Hematopoietic multipotent progenitor cell treated with erythropoietin and hydrocortisone succinate and interleukin-3 and kit ligand, for 8 days (in vitro differentiated cells): ENCODE results near the gene ACADSB.
A peak's percentile ranks its signal among the peaks of the same experiment; 100 is the strongest.

Experiments
- DNase-seq: peaks from one replicate; pipeline ENCODE4 v3.0.0-alpha.2; 2015

The ACADSB gene

GRCh38 chr10:123008355-123009104, at the start of gene ACADSB, which contains the start of gene IKZF5:
Gene ACADSB (plus strand): TSS chr10:123009006. CDS start chr10:123009030, 24 bp downstream.
Gene IKZF5 (minus strand): TSS chr10:123008795. CDS start chr10:122998625, 10,170 bp downstream.
- peak; percentile 98 for DNase-seq

DNA sequence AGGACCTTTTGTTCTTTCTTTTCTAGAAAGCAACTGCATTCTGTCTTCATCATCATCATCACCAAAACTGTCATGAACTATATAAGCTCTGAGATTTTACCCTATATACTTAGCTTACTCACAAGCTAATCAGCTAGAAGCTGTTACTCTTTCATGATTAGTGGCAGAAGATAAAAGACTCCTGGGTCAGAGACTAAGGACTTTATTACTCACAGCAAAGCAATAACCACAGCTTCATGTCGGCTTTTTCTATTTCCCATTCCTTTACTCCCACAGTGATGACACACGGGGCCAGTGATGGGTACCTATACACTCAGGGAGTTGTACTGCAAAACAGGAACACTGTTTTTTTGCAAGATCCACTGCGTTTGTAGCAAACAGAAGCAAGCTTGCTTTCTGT, 46.4 kb upstream of the ACADSB start:
- DNase-seq: no peak

- DNase-seq: no peak
Measured at GRCh38 chr10:122966879-122967278, 41.9 kb upstream of the ACADSB start.

DNA sequence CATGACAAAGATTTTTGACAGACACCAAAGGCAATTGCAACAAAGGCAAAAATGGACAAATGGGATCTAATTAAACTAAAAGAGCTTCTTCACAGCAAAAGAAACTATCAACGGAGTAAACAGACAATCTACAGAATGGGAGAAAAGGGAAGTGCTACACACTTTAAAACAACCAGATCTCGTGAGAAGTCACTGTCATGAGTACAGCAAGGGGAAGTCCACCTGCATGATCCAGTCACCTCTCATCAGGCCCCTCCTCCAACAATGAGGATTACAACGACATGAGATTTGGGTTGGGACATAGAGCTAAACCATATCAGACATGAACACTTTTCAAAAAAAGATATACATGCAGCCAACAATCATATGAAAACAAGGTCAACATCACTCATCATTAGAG, 40.1 kb upstream of the ACADSB start:
- DNase-seq: no peak

- DNase-seq: no peak
Measured at GRCh38 chr10:122974023-122974422, 34.8 kb upstream of the ACADSB start.

GRCh38 chr10:122974543-122975064, 34.2 kb upstream of the ACADSB start:
- DNase-seq: no peak

DNA sequence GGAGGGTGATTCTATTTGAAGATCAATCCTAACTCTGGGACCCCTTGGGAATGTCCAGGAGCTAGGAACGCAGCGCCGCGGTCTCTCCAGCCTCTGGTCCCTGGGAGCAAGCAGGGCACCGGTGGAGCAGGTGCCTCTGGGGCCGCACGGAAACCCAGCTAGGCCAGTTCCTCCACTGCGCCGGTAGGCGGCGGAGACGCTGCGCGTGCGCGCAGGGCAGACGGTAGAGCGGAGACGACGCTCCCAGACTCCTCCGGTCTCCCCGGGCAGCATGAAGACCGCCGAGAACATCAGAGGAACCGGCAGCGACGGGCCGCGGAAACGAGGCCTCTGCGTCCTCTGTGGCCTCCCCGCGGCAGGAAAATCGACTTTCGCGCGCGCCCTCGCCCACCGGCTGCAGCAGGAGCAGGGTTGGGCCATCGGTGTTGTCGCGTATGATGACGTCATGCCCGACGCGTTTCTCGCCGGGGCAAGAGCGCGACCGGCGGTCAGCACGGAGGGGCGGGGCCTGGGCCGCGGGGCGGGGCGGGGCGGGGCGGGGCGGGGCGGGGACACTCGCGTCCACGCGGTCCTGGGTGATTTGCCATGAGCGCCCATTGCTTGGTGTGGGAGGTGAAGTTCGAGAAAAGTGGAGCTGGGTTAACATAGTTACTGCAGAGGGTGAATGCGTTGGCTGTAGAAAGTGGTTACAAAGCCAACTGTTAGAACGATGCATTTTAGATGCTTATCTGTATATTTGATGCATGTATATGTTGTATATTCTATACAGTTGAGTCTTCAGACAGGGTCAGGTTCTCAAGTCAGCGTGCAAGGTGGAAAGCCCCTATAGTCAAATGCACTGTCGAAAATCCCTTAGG, 28.4 kb upstream of the ACADSB start, which contains the start of gene PSTK:
PSTK (plus strand) TSS at position 193 of the 857 bp plus-strand sequence; CDS start at position 272, 79 bp downstream.
- peak; percentile 91 for DNase-seq

DNA sequence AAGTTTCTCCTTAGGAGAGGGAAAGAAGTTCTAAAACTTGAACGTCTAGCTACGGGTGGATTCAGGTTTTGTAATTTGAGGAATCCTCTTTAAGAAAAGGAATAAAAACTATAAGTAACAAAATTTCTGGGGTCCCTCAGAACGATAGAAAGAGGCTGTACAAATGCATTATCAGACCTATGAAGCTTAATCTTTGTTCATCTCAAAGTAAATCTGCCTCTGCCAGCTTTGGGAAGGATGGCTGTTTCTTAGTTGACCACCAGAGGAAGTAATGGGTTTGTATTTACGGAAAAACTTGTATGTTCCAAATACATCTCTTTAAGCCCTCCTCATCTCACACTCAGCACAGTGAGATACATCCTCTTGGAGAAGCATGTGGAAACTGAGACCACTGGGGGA, 27.7 kb upstream of the ACADSB start:
- peak; percentile 72 for DNase-seq

- no peak for DNase-seq
Measured at GRCh38 chr10:122983898-122984297, 24.9 kb upstream of the ACADSB start.

- no peak for DNase-seq
Measured at GRCh38 chr10:122984708-122985107, 24.1 kb upstream of the ACADSB start.

GRCh38 chr10:122986335-122986734, 22.5 kb upstream of the ACADSB start:
- DNase-seq: no peak

GRCh38 chr10:122988501-122988900, 20.3 kb upstream of the ACADSB start:
- no peak for DNase-seq

DNA sequence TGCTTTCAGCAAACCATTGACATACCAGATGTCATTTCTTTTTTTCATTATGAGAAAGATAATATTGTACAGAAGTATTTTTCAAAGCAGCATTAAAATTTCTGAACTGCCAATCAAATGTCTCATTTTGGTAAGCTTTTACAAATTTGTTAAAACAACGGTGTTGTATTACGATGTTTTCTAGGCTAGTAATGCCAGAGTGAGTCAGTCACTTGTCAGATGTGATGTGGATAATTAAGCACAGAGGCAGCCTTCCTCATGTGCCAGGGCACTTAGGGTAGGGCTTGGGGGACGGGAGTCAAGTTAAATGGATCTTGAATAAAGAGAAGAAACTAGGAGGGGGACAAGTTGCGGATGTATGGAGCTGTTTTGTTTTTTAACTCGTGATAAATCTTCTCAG, 18.5 kb upstream of the ACADSB start:
- no peak for DNase-seq

DNA sequence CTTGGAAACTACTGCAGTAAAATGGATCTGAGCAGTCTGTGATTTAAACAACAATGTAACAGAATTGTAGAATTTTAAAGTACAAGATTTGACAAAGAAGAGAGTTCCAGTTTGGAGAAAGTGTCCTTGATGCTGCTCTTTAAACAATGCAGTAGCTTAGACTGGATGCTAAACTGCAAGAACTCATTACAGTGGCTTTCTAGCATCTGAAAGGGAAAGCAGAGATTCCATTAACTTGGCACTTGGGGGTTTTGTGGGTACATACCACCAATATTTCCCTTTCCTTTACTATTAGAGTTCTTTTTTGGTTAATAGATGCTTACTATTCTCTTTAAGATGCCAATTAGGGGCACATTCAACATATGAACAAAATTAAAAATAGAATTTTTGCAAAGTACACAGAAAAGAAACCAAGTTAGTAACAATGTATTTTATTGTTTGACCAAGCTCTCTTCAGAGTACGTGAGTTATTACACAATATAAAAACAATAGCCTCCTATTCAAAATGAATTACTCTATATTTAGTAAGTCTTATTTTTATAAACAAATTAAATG, 16.7 kb upstream of the ACADSB start:
- DNase-seq: no peak

DNA sequence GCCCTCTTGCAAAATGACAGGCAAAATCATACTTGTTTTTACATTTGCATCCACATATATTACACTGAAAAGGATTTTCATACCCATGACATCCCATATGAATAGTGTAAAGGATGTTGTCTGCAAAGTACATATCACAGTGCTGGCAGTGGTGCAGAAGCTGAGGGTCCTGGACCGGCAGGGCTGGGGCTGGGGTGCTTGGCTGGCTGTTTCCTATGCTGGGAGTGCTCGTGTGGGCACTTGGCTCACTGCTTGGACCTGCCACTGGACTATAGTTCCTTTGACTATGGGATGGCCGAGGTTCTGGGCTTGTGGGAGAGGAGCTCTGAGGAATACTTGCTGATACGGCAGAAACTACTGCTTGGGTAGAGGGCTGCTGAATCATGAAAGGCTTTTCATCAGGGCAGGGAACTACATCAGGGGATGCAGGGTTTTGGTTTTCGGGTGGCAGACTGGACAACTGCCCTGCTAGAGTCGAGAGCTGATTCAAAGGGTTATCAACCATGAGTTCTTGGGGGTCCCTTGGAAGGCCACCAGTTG, 14.9 kb upstream of the ACADSB start:
- no peak for DNase-seq

DNA sequence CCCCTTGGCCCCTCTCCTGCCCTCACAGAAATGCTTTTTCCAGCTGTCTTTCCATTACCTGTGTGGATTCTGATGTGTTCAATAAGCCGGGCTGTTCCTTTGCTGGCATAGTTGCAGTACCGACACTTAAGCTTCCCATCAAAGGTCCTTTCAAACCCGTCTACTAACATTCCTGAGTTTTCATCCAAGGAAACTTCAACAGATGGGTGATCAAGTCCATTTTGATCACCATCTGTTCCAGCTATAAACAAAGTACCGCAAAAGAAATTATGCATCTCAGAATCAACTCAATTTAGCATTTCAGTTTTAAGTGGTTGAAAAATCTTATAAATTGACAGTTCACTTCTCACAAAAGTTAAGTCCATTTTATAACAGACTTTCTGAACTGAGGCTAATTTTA, 12.9 kb upstream of the ACADSB start:
- no peak for DNase-seq

GRCh38 chr10:122997864-122998263, 10.9 kb upstream of the ACADSB start:
- no peak for DNase-seq

GRCh38 chr10:122998360-122998917, 10.4 kb upstream of the ACADSB start:
- DNase-seq: no peak

GRCh38 chr10:122998934-122999333, 9.9 kb upstream of the ACADSB start:
- no peak for DNase-seq

- no peak for DNase-seq
Measured at GRCh38 chr10:122999347-122999746, 9.5 kb upstream of the ACADSB start.

DNA sequence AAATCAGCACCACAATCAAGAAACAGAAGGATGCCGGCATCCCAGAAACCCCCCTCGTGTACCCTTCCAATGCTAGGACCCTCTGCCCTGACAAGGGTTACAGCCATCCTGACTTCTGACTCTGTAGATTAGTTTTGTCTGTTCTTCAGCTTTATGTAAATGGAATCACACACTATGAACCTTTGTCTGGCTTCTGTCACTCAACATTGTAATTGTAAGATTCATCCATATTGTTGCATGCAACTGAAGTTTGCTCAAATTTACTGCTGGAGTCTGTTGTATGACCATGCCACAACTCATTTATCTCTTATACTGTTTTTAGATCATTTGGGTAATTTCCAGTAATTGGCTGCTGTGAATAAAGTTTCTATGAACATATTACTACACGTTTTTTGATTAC, 8.7 kb upstream of the ACADSB start:
- no peak for DNase-seq

- DNase-seq: peak; percentile 61
Measured at GRCh38 chr10:123001370-123001769, 7.4 kb upstream of the ACADSB start.

GRCh38 chr10:123004298-123004697, 4.5 kb upstream of the ACADSB start:
- no peak for DNase-seq
